Right ventricle myocardium superior (tissue), 1 donor: ENCODE data around the gene NDUFV1. TPM values are rescaled to one million over a fixed set of nuclear protein-coding genes. Genes with fewer than 3 reads are reported as not detected.
"Not testable (repeated sequence)": the region's sequence is repeated elsewhere in the genome, so short reads cannot be mapped to it uniquely, and the experiment has no call there.

Experiments
- ATAC-seq: fragments of 200-7000 bp; cut with Tn5 transposase; one replicate; pipeline ENCODE4 v1.9.1; 2020; ENCODE audit warnings: mild to moderate bottlenecking; ENCODE audit not compliant: poor library complexity
- DNase-seq: peaks from one replicate; pipeline ENCODE4 v3.0.0-alpha.2; 2020
- intact Hi-C: fragments of 100-400 bp; cut with DNase I; formaldehyde crosslinking; loops from one replicate; pipeline ENCODE4 v1.11.2; 2022
- total RNA-seq: library from RNA; stranded (reverse); fragmentation: NEBNext Ultra II Directional; extraction: Animal tissue kit (Norgen Biotek cat#: 25700); gene quantifications from one replicate; pipeline ENCODE4 v1.2.1, GENCODE V29; 2021
- donor health status: DM: no; HTN: yes; CAD: no; lungs with severe emphysema.

The NDUFV1 gene
- total RNA-seq, 1 donor from 2014 or later, result 754 TPM

DNA sequence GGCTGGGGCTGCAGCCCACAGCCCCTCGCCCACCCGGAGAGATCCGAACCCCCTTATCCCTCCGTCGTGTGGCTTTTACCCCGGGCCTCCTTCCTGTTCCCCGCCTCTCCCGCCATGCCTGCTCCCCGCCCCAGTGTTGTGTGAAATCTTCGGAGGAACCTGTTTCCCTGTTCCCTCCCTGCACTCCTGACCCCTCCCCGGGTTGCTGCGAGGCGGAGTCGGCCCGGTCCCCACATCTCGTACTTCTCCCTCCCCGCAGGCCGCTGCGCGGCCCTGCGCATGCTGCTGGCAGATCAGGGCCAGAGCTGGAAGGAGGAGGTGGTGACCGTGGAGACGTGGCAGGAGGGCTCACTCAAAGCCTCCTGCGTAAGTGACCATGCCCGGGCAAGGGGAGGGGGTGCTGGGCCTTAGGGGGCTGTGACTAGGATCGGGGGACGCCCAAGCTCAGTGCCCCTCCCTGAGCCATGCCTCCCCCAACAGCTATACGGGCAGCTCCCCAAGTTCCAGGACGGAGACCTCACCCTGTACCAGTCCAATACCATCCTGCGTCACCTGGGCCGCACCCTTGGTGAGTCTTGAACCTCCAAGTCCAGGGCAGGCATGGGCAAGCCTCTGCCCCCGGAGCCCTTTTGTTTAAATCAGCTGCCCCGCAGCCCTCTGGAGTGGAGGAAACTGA, 22.4 kb upstream of the NDUFV1 start:
- peak; percentile 77 for ATAC-seq
- intact Hi-C loops, result no loop called here

DNA sequence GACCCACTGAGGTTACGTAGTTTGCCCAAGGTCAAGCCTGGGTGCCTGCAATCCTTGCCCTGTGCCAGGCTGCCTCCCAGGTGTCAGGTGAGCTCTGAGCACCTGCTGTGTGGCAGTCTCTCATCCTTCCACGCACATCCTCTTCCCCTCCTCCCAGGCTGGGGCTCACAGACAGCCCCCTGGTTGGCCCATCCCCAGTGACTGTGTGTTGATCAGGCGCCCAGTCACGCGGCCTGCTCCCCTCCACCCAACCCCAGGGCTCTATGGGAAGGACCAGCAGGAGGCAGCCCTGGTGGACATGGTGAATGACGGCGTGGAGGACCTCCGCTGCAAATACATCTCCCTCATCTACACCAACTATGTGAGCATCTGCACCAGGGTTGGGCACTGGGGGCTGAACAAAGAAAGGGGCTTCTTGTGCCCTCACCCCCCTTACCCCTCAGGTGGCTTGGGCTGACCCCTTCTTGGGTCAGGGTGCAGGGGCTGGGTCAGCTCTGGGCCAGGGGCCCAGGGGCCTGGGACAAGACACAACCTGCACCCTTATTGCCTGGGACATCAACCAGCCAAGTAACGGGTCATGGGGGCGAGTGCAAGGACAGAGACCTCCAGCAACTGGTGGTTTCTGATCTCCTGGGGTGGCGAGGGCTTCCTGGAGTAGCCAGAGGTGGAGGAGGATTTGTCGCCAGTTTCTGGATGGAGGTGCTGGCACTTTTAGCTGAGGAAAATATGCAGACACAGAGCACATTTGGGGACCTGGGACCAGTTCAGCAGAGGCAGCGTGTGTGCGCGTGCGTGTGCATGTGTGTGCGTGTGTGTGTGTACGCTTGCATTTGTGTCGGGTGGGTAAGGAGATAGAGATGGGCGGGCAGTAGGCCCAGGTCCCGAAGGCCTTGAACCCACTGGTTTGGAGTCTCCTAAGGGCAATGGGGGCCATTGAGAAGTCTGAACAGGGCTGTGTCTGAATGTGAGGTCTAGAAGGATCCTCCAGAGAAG, 21.6 kb upstream of the NDUFV1 start:
- intact Hi-C loops, result no loop called here
- DNase-seq (no peak), ATAC-seq (no peak)

More for the DNA sequence above, 22.4 kb upstream of the NDUFV1 start:
- peak; percentile 86 for DNase-seq

DNA sequence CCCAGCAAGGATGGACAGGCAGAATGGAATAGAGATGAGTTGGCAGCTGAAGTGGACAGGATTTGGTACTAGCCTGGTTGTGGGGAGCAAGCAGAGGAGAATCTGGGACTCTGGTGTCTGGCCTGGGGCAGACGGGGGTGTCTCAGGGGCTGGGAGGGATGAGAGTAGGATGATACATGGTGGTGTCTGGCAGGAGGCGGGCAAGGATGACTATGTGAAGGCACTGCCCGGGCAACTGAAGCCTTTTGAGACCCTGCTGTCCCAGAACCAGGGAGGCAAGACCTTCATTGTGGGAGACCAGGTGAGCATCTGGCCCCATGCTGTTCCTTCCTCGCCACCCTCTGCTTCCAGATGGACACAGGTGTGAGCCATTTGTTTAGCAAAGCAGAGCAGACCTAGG, 20.8 kb upstream of the NDUFV1 start:
- intact Hi-C loops, result no loop called here
- no peak for ATAC-seq
- DNase-seq, result no peak

DNA sequence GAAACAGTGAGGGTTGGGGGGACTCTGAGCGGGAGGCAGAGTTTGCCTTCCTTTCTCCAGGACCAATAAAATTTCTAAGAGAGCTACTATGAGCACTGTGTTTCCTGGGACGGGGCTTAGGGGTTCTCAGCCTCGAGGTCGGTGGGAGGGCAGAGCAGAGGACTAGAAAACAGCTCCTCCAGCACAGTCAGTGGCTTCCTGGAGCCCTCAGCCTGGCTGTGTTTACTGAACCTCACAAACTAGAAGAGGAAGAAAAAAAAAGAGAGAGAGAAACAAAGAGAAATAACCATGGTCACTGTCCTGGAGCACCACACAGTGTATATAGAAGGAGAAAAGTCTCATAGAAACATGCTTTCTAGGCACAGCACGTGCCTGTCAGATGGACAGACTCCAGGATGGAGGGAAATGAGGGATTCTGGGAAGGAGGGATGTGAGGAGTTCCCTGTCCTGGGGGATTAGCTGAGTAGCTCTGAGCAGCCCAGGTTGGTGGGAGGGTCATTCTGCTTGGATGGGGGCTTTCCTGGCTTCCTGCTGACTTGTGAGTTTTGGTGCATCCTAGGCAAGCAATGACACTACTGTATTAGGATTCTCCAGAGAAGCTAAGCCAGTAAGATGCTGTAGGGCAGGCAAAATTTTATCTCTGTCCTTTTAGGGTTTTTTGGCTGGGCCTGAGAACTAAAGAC, 20.0 kb upstream of the NDUFV1 start:
- DNase-seq (no peak), ATAC-seq (no peak)
- intact Hi-C loops, result no loop called here

DNA sequence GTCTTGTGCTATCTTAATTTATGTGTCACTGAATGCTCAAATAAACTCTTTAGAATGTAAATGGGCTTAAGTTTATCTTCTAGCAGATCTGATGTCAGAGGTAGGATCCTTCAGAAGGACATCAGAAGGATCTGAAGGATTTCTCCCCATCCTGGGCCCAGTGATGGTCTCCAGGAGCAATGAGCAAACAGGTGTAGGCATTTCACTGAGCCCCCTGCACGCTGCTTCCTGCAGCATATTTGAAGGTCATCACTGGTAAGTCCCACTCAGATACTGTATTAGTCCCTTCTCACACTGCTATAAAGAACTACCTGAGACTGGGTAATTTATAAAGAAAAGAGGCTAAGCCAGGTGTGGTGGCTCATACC, 18.6 kb upstream of the NDUFV1 start:
- DNase-seq, result no peak
- no peak for ATAC-seq
- intact Hi-C loops, result no loop called here

DNA sequence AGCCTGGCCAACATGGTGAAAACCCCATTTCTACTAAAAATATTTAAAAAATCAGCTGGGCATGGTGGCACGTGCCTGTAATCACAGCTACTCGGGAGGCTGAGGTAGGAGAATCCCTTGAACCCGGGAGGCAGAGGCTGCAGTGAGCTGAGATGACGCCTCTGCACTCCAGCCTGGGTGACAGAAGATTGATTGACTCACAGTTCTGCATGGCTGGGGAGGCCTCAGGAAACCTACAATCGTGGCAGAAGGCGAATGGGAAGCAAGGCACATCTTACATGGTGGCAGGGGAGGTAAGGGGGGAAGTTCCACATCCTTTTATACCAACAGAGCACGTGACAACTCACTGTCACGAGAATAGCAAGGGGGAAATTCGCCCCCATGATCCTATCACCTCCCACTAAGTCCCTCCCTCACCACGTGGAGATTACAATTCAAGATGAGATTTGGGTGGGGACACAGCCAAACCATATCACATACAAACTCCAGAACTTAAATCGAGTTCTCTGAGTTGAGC, 17.8 kb upstream of the NDUFV1 start:
- ATAC-seq, intact Hi-C loops, DNase-seq: not testable (repeated sequence)

DNA sequence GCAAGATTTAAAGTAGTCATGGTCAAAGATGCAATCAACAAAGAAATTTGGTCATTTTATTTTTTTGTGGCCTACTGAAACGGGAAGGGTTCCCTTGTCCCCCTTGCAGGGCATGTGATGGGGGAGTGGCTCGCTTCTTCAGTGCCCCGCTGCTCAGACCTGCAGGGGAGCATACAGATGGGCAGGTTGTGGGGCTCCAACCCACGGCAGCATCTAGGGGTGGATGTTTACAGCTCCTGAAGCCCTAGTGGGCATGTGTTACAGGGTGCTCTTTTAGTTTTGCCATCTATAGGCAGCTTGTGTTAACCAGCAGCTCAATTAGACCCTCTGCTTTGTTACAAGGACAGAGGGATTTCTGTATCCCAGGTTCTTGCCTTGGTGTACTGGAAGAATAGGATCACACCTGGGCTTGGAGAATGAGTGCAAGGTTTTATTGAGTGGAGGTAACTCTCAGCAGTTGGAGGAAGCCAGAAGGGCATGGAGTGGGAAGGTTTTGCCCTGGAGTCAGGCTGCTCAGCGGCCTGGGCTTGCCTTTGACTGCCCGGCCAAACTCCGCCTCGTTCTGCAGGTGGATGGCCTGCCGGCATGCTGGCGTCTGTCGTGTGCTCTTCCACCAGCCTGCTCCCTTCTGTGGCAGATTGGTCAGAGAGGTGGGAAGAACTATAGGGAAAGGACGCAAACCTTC, 13.7 kb upstream of the NDUFV1 start:
- no peak for ATAC-seq
- intact Hi-C loops, result no loop called here
- no peak for DNase-seq

DNA sequence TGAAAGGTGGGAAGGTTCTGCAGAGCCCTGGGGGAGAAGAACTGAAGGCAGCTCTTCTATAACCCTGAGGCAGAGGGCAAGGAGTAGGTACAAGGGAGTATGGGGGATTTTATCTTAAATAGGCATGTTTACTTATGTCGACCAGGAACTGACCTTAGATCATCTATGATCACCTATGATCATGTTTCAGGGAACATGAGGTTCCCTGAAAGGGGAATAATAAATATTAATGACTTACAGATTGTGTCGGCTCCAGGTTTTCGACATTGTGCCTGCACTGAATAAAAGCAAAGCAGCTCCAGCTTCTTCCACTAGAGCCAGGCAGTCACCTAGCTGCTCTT, 13.2 kb upstream of the NDUFV1 start:
- DNase-seq (no peak), ATAC-seq (no peak)
- intact Hi-C loops, result no loop called here

DNA sequence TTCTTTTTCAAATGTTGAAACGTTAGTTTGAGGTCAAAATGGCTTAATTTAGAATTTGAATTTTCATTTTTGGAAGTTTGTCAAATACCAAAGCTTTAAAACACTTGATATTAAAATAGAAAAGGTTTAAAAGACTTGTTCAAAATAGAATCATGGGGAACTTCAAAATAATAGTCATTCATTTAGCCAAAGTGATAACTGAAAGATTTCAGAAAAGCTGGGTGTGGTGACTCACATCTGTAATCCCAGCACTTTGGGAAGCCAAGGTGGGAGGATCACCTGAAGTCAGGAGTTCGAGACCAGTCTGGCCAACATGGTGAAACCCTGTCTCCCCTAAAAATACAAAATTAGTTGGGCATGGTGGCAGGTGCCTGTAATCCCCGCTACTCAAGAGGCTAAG, 12.3 kb upstream of the NDUFV1 start:
- intact Hi-C loops, result no loop called here
- DNase-seq, result no peak
- no peak for ATAC-seq

DNA sequence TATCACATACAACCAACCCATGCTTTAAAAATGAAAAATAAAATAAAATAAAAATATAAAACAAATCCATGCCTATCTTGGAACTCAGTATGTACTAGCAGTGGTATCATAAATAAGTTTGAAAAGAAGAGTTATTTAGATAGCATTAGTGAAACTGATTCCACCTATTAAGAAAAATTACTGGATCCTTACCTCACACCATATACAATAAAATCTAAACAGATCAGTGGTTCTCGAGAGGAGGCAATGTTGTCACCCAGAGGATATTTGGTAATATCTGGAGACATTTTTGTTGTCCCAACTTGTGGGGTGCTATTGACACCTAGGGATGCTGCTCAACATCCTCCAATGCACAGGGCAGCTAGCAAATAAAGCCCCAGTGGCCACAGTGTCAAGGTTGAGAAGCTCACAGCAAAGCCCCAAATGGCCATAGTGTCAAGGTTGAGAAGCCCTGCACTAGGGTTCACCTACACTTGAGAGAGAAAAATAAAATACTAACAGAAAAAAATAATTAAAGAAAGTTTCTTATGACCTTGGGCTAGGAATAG, 9.9 kb upstream of the NDUFV1 start:
- no peak for ATAC-seq
- intact Hi-C loops, result no loop called here

DNA sequence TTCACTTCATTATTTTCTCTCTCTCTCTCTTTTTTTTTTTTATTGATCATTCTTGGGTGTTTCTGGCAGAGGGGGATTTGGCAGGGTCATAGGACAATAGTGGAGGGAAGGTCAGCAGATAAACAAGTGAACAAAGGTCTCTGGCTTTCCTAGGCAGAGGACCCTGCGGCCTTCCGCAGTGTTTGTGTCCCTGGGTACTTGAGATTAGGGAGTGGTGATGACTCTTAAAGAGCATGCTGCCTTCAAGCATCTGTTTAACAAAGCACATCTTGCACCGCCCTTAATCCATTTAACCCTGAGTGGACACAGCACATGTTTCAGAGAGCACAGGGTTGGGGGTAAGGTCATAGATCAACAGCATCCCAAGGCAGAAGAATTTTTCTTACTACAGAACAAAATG, 9.3 kb upstream of the NDUFV1 start:
- ATAC-seq, intact Hi-C loops, DNase-seq: not testable (repeated sequence)

More for the DNA sequence above, 9.9 kb upstream of the NDUFV1 start:
- no peak for DNase-seq

DNA sequence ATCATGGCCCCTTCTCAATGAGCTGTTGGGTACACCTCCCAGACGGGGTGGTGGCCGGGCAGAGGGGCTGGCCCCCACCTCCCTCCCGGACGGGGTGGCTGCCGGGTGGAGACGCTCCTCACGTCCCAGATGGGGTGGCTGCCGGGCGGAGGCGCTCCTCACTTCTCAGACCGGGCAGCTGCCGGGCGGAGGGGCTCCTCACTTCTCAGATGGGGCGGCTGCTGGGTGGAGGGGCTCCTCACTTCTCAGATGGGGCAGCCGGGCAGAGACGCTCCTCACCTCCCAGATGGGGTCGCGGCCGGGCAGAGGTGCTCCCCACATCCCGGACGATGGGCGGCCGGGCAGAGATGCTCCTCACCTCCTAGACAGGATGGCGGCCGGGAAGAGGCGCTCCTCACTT, 8.8 kb upstream of the NDUFV1 start:
- ATAC-seq, intact Hi-C loops, DNase-seq: not testable (repeated sequence)

DNA sequence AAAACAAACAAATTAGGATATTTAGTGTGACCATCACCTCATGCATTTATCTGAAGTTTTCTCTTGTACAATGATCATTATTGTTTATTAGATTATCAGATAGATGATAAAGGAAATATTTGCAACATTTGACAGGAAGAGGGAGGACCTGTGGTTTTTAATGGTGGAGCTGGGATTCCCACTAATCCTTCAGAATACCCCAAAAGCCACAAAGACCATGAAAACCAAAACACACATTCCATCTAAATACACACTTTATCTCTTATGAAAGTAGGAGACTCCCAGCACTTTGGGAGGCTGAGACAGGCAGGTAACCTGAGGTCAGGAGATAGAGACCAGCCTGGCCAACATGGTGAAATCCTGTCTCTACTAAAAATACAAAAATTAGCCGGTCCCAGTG, 7.6 kb upstream of the NDUFV1 start:
- DNase-seq (no peak), ATAC-seq (no peak)
- intact Hi-C loops, result no loop called here

DNA sequence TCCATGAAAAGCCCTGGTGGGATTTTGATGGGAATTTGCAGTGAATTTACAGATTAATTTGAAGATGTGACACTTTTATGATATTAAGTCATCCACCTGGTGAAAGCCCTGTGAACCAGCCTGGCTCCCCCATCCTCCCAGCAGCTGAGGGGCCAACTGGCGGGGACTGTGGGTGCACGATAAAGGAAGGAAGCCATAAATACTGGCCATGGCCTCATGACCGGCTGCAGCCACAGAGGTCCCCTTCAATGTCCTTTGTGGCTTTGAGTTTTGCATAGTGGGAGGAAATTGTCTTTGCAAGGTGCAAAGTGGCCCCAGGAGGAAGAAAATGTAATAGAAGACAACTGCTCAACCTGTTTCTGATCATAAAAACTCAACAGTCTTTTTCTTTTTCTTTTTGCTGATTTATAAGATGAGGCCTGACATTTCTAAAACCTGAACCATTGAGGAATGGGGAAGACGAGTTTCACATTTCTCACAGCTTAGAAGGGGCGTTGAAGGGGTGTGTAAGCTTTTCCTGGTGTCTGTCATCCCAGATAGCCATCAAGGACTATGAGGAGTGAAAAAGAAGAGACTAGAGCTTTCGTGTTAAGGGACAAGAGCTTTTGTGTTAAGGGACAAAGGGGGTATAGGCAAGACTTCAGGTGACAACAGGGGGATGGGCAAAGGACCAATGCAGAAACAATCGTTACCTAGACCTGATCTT, 6.3 kb upstream of the NDUFV1 start:
- intact Hi-C loops, result no loop called here
- ATAC-seq, result no peak

DNA sequence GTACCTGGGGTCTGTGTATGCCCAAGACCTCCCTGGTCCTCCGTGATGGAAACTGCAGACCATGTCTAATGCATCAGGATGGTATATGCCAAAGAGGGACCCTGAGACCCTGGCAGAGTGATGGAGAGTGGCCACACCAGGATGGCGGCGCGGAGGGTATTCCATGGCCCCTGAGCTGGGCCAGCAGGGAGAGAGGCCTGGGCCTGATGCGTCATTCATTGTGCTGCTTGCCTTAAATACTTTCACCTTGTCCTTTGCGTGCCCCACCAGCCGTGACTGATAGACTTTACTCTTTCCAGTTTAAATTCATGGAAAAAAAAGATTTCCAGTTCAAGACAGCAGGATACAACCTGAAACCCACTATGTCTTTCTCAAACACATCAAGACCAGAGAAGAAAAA, 5.6 kb upstream of the NDUFV1 start:
- ATAC-seq (no peak), DNase-seq (no peak)
- intact Hi-C loops, result no loop called here

More for the DNA sequence above, 6.3 kb upstream of the NDUFV1 start:
- no peak for DNase-seq

DNA sequence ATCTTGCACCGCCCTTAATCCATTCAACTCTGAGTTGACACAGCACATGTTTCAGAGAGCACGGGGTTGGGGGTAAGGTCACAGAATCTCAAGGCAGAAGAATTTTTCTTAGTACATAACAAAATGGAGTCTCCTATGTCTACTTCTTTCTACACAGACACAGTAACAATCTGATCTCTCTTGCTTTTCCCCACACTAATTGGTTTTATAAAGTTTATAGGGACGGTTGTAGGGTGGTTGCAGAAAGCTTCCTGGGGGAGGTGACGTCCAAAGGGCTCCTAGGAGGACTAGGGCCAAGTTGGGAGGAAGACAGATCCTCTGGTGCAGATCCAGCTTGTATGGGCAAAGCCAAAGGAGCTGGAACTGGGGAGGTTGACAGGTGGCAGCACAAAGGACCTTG, 2.6 kb upstream of the NDUFV1 start:
- intact Hi-C loops, DNase-seq, ATAC-seq: not testable (repeated sequence)

DNA sequence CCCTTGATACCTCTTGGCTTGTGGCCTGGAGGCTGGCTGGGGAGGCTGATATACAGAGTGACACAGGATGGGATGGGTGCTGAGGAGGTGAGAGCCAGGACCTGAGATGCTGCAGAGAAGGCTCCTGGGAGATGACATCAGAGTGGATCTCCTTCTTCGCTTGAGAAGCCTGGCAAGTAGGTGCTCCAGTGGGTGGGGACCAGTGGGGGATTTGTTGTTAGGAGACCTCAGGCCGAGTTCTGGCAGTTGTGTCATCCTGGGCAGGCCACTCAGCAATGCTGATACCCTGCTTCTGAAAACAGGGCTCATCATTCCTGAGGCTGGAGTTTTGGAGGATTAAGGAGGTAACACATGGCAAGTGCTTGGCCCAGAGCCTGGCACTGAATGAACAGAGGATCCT, 1.9 kb upstream of the NDUFV1 start:
- ATAC-seq (no peak), DNase-seq (no peak)
- intact Hi-C loops, result no loop called here
